ENCODE data around the gene DOCK1. TPM values are rescaled to one million over a fixed set of nuclear protein-coding genes. Genes with fewer than 3 reads are reported as not detected.

DOCK1 gene
- total RNA-seq, 4 donors from 2014 or later = 31.3 to 82.3 (median 44.1) TPM

DNA sequence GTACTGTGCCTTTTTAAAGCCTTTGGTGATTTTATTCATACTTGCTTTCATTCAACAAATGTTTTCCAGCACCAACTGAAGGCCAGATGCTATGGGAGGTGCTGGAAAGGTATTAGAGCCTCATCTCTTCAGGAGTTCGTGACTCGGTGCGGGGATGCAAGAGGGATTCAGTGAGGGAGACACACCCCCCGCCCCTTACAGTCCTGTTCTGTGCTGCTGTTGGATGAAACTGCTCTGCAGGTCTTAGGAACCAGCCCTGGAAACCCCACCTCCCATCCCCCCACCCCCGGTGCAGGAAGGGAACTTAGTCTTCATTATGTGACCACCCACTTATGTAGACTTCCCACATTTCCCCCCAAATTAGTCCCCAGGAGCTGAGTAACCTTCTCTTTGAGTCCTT lies 180.7 kb downstream of the DOCK1 start:
- DNase-seq (ENCODE audit: low spot score) (no peak), ATAC-seq (ENCODE audit: low FRiP score) (no peak)
- TF ChIP-seq, protein P1, sequence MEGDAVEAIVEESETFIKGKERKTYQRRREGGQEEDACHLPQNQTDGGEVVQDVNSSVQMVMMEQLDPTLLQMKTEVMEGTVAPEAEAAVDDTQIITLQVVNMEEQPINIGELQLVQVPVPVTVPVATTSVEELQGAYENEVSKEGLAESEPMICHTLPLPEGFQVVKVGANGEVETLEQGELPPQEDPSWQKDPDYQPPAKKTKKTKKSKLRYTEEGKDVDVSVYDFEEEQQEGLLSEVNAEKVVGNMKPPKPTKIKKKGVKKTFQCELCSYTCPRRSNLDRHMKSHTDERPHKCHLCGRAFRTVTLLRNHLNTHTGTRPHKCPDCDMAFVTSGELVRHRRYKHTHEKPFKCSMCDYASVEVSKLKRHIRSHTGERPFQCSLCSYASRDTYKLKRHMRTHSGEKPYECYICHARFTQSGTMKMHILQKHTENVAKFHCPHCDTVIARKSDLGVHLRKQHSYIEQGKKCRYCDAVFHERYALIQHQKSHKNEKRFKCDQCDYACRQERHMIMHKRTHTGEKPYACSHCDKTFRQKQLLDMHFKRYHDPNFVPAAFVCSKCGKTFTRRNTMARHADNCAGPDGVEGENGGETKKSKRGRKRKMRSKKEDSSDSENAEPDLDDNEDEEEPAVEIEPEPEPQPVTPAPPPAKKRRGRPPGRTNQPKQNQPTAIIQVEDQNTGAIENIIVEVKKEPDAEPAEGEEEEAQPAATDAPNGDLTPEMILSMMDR (IDR thresholded peaks at IDR 0.05) = no peak

DNA sequence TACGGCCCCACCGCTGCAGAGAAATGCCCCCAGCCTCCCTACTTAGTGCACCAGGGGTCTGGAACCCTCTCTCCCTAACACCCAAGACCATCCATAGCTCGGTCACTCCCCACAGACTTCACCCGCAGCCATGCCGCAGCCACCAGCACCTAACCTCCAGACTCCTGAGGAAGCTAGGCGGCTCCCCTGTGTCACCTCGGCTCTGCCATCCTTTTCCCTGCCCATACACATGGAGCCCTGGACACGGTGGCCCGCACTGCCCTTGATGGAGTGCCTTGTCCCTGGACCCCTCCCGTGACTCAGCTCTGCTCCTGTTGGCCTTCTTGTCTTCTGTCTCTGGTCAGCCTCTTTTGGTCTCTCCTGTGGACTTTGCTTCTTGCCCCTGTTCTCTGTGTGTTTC lies 183.7 kb downstream of the DOCK1 start:
- ATAC-seq (ENCODE audit: low FRiP score) (no peak), DNase-seq (ENCODE audit: low spot score) (no peak)
- TF ChIP-seq, protein P1 (IDR thresholded peaks at IDR 0.05) = no peak

DNA sequence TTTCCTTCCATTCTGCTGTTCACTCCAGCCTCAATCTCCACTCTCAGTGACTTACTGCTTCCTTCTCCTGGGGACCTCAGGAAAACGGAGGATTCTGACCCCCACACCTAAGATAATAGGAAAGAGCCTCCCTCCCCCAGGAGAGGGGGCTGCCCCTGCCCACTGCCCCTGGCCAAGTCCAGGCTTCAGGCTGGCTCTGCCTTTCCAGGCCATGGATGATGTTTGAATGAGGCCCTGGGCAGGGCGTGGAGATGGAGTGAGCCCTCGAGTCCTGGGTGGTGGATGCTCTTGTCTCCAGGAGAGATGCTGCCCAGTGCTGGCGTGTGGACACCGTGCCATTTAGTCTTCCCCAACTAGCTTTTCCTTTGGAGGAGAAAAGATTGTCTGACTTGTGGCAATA lies 184.2 kb downstream of the DOCK1 start:
- TF ChIP-seq, protein P1 (IDR thresholded peaks at IDR 0.05) = no peak
- ATAC-seq (ENCODE audit: low FRiP score) = no peak
- DNase-seq (ENCODE audit: low spot score) = no peak

DNA sequence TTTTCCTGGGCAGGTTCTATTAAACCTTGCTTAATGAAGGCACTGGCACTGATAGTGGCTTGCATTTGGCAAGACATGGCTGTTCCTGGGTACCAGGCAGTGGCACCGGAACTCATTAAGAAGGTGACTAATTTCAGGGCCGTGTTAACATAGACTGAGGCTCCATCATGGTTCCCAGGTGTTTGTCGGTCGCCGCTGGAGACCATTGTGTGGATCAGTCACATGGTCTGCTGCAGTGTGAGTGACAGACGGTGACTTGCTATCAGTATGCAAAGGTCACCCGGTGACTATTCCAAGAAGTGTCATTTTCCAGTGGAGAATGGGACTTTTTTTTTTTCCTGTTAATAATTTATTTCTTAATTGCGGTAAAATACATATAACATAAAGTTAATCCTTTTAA lies 184.9 kb downstream of the DOCK1 start:
- DNase-seq (ENCODE audit: low spot score) (no peak), ATAC-seq (ENCODE audit: low FRiP score) (no peak)

DNA sequence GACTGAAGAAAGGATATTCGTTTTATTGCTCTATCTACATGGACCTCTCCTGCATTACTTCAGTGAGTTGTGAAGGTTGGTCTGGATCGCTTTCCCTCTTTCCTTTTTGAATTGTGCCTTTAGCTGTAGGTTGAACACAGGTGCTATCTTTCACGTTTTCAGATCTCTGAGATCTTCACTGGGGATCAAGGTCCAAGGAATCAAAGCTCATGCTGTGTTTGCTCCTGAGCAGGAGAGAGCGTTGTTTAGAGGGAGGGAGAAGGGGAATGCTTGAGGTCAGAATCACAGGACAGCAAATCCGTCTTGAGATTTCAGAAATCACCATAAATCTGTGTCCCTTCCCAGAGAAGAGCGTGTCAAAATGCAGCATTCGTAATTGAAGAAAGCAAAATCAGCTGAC lies 186.1 kb downstream of the DOCK1 start:
- TF ChIP-seq, protein P1 (IDR thresholded peaks at IDR 0.05) = no peak
- DNase-seq (ENCODE audit: low spot score) (no peak), ATAC-seq (ENCODE audit: low FRiP score) (no peak)

More for the DNA sequence above, 184.9 kb downstream of the DOCK1 start:
- TF ChIP-seq, protein P1 (IDR thresholded peaks at IDR 0.05) = no peak

GRCh38 chr10:127092916-127093315 lies 187.7 kb downstream of the DOCK1 start:
- DNase-seq (ENCODE audit: low spot score) (no peak), ATAC-seq (ENCODE audit: low FRiP score) (no peak)
- TF ChIP-seq, protein P1 (IDR thresholded peaks at IDR 0.05) = no peak

DNA sequence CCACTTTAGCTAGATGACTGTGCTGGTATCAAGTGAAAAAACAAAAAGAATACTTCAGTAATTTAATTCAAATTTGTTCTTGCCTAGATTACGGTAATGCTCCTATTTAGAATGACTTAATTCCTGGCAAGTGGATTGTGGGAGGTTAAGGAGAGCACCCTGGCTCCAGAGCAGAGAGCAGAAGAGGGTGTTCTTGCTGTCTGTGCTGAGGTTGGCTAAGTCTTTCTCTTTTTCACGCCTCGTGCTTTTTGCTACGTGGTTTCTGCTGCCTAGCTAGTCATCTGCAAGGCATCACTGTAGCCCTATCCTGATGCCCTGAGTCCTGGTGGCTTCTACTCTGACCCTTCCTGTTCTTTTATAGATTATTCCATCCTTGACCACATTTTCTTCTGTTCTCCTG lies 189.8 kb downstream of the DOCK1 start:
- TF ChIP-seq, protein P1 (IDR thresholded peaks at IDR 0.05) = no peak
- ATAC-seq (ENCODE audit: low FRiP score) = no peak

More for the DNA sequence above, 189.8 kb downstream of the DOCK1 start:
- no peak for DNase-seq (ENCODE audit: low spot score)

Data from omental fat pad (tissue), 4 donors.